Heart left ventricle (tissue), 13 donors: ENCODE measurements around the gene LILRA6.
"Not testable (repeated sequence)": the region's sequence is repeated elsewhere in the genome, so short reads cannot be mapped to it uniquely, and the experiment has no call there.

Source experiments
- CTCF ChIP-seq, 12 donors: fragments of 200-600 bp; sonication (generic) in 4 of 12; IDR thresholded peaks; one replicate each; pipeline versions ENCODE4 v1.5.0 to v1.8.0; 2018 to 2022; ENCODE audit warnings: antibody characterized with exemption in 12 of 12, mild to moderate bottlenecking in 5 of 12
- POLR2A ChIP-seq, 2 donors: fragments of 450-650 bp; IDR thresholded peaks; one replicate each; pipeline ENCODE4 v1.6.1; 2017; ENCODE audit warnings: antibody characterized with exemption in 2 of 2, mild to moderate bottlenecking in 2 of 2, moderate library complexity in 2 of 2
- donor health status: ischemic (EF 13 %, LVEDD 7.1; RV severe dilation, severe dysfunction).
- donor health status: DM: no; HTN: yes; CAD: no.
- donor health status: DM: no; HTN: no; CAD: no.
- donor health status: ischemic (EF 25% LVEDD 6.9; RV normal size, moderate dysfunction).
- donor health status: ischemic (EF 25% LVEDD 5.7; RV mildly dilated, moderate dysfunction).
- donor health status: ischemic (EF 35%, LVEDD 5.7; RV mildly dilated, moderate dysfunction).
- donor health status: nonischemic (EF 11% LVEDD 7.7; RV severe dilation, severe dysfunction).
- donor health status: DM: yes; HTN: yes; CAD: no.
- donor health status: PGD.
- donor health status: ischemic (EF 29% LVEDD 5.4; RV normal size, mild dysfunction).
- donor health status: nonischemic (EF 23%, LVEDD 6.1; RV moderate dilation, normal function).

- TF ChIP-seq POLR2A, CTCF (IDR thresholded peaks at IDR 0.05): not testable (repeated sequence)
These were observed 48.1 kb downstream of the LILRA6 start for GRCh38 chr19:54194463-54194862.
